ENCODE data around the gene AGBL3. TPM values are rescaled to one million over a fixed set of nuclear protein-coding genes. Genes with fewer than 3 reads are reported as not detected.
A peak's percentile ranks its signal among the peaks of the same experiment; 100 is the strongest.

The AGBL3 gene
- total RNA-seq, 4 donors from 2014 or later = 0.29 to 12.5 (median 5.3) TPM

- no peaks in the 10 kb centered on the region for H3K9me3 ChIP-seq
- H3K27ac ChIP-seq = peak overlapping the region; percentile 24 to 40
- DNase-seq = no peak
- H3K4me3 ChIP-seq = no peak overlapping the region
- H3K4me1 ChIP-seq = peaks cover 4 to 9% of the 10 kb centered on the region in 2 donors
- H3K36me3 ChIP-seq = no peaks in the 10 kb centered on the region
- intact Hi-C loops (cut with DNase I; ENCODE audit: low total_unique reads) = no loop called here
- TF ChIP-seq CTCF (IDR thresholded peaks at IDR 0.05) (no peak), POLR2A (IDR thresholded peaks at IDR 0.05) (no peak)
- no peaks in the 10 kb centered on the region for H3K27me3 ChIP-seq
Observed at GRCh38 chr7:135165862-135166261, 179.6 kb downstream of the AGBL3 start.

GRCh38 chr7:135166338-135166990 is 180.2 kb downstream of the AGBL3 start:
- Histone ChIP-seq H3K4me3 (no peak overlapping the region), H3K4me1 (peaks cover 4 to 11% of the 10 kb centered on the region in 2 donors), H3K27me3 (no peaks in the 10 kb centered on the region), H3K9me3 (no peaks in the 10 kb centered on the region), H3K27ac (peak overlapping the region; percentile 24 to 40), H3K36me3 (no peaks in the 10 kb centered on the region)
- intact Hi-C loops (cut with DNase I; ENCODE audit: low total_unique reads) = no loop called here
- DNase-seq = no peak
- TF ChIP-seq POLR2A (IDR thresholded peaks at IDR 0.05) = no peak
- no peak for TF ChIP-seq CTCF (IDR thresholded peaks at IDR 0.05)

- Histone ChIP-seq H3K27me3 (no peaks in the 10 kb centered on the region), H3K9me3 (no peaks in the 10 kb centered on the region), H3K4me3 (no peak overlapping the region), H3K36me3 (no peaks in the 10 kb centered on the region), H3K4me1 (peaks cover 4 to 17% of the 10 kb centered on the region in 2 donors), H3K27ac (peak overlapping the region in 1 of 2 donors; percentile 95)
- no peak for DNase-seq
- TF ChIP-seq CTCF (IDR thresholded peaks at IDR 0.05) (no peak), POLR2A (IDR thresholded peaks at IDR 0.05) (no peak)
- intact Hi-C loops (cut with DNase I; ENCODE audit: low total_unique reads) = no loop called here
Observed at GRCh38 chr7:135167365-135167917, 181.1 kb downstream of the AGBL3 start.

GRCh38 chr7:135168001-135168400 is 181.7 kb downstream of the AGBL3 start:
- no peaks in the 10 kb centered on the region for H3K36me3 ChIP-seq
- no peaks in the 10 kb centered on the region for H3K27me3 ChIP-seq
- H3K4me1 ChIP-seq = peaks cover 4 to 17% of the 10 kb centered on the region in 2 donors
- H3K4me3 ChIP-seq = no peak overlapping the region
- H3K9me3 ChIP-seq = no peaks in the 10 kb centered on the region
- no peak for TF ChIP-seq CTCF (IDR thresholded peaks at IDR 0.05)
- no peak for TF ChIP-seq POLR2A (IDR thresholded peaks at IDR 0.05)
- peak overlapping the region in 1 of 2 donors; percentile 95 for H3K27ac ChIP-seq
- DNase-seq = no peak
- intact Hi-C loops (cut with DNase I; ENCODE audit: low total_unique reads) = no loop called here

- peaks cover 4 to 17% of the 10 kb centered on the region in 2 donors for H3K4me1 ChIP-seq
- TF ChIP-seq POLR2A (IDR thresholded peaks at IDR 0.05) (no peak), CTCF (IDR thresholded peaks at IDR 0.05) (no peak)
Observed at GRCh38 chr7:135168489-135169140, 182.3 kb downstream of the AGBL3 start.

More at GRCh38 chr7:135168489-135169140, 182.3 kb downstream of the AGBL3 start:
- no peak for DNase-seq
- intact Hi-C loops (cut with DNase I; ENCODE audit: low total_unique reads) = no loop called here
- Histone ChIP-seq H3K4me3 (no peak overlapping the region), H3K27ac (peak overlapping the region; percentile 91 to 95), H3K9me3 (no peaks in the 10 kb centered on the region), H3K27me3 (no peaks in the 10 kb centered on the region), H3K36me3 (no peaks in the 10 kb centered on the region)

Data from uterus (tissue), 4 donors.